ENCODE data around the gene OPRL1.
"Not testable (repeated sequence)": the region's sequence is repeated elsewhere in the genome, so short reads cannot be mapped to it uniquely, and the experiment has no call there.

GRCh38 chr20:64134744-64135143 is 54.9 kb downstream of the OPRL1 start:
- TF ChIP-seq POLR2A (IDR thresholded peaks at IDR 0.05; ENCODE audit: control extremely low read depth in 1 of 2, low read depth in 2 of 2, low read length in 2 of 2); CTCF (IDR thresholded peaks at IDR 0.05; ENCODE audit: control extremely low read depth in 1 of 3, insufficient read depth in 1 of 3, low read depth in 1 of 3, low read length in 3 of 3); CHD1 (IDR thresholded peaks at IDR 0.05; ENCODE audit: low read depth, low read length); POLR2AphosphoS5 (IDR thresholded peaks at IDR 0.05; ENCODE audit: low read depth, low read length); SP1 (IDR thresholded peaks at IDR 0.05; ENCODE audit: low read depth, low read length); EZH2 (IDR thresholded peaks at IDR 0.05; ENCODE audit: low read depth, low read length, severe bottlenecking); HDAC2 (IDR thresholded peaks at IDR 0.05; ENCODE audit: borderline replicate concordance in 1 of 2, low read depth in 2 of 2, low read length in 2 of 2); RAD21 (IDR thresholded peaks at IDR 0.05 in 1 of 2, conservative IDR thresholded peaks at IDR 0.05 in 1 of 2; ENCODE audit: low read depth in 2 of 2, low read length in 2 of 2); SRF (IDR thresholded peaks at IDR 0.05; ENCODE audit: low read depth, low read length); TAF1 (IDR thresholded peaks at IDR 0.05; ENCODE audit: low read depth, low read length): not testable (repeated sequence)
